H1 (cell line): ENCODE data around the gene MAOA. TPM values are rescaled to one million over a fixed set of nuclear protein-coding genes. Genes with fewer than 3 reads are reported as not detected.

ENCODE experiments used
- CTCF ChIA-PET: fragments of 300-600 bp; sonication (Branson Sonifier 250); formaldehyde crosslinking; loops from one replicate; lab custom pipeline; 2021; ENCODE audit not compliant: partially characterized antibody; lab: Charles Lee
- POLR2A ChIA-PET: fragments of 300-600 bp; sonication (Branson Sonifier 250); formaldehyde crosslinking; loops from one replicate; lab custom pipeline; 2021; ENCODE audit warnings: inconsistent platforms; ENCODE audit not compliant: partially characterized antibody; lab: Charles Lee
- DNase-seq, 2 experiments: peaks; one replicate each; pipeline versions ENCODE4 v3.0.0 to v3.0.0-alpha.2; 2010 to 2022; ENCODE audit warnings: low spot score in 2 of 2, low read depth in 1 of 2, mixed read lengths in 1 of 2
- FAIRE-seq: peaks from 2 replicates; lab custom pipeline; 2011; peaks lifted over from hg19 to GRCh38; lab: Jason Lieb, UNC
- H2AFZ ChIP-seq: 2 replicates; pipeline ENCODE4 v1.8.1; 2012; ENCODE audit warnings: low read length, inconsistent platforms
- H2AK5ac ChIP-seq: 2 replicates; pipeline ENCODE4 v1.6.1; 2013; ENCODE audit warnings: low read depth, low read length
- H2BK120ac ChIP-seq: replicated peaks from 2 replicates; pipeline ENCODE3; 2013; ENCODE audit warnings: low read depth, low read length, inconsistent platforms
- H2BK12ac ChIP-seq: 2 replicates; pipeline ENCODE4 v1.6.1; 2013; ENCODE audit warnings: low read depth, low read length
- H2BK15ac ChIP-seq: 2 replicates; pipeline ENCODE4 v1.6.1; 2013; ENCODE audit warnings: low read length
- H2BK20ac ChIP-seq: 2 replicates; pipeline ENCODE4 v1.6.1; 2013; ENCODE audit warnings: low read length
- H2BK5ac ChIP-seq: 2 replicates; pipeline ENCODE4 v1.6.1; 2013; ENCODE audit warnings: low read depth, low read length
- H3K14ac ChIP-seq: 2 replicates; pipeline ENCODE4 v1.6.1; 2013; ENCODE audit warnings: inconsistent platforms; ENCODE audit not compliant: insufficient read length
- H3K18ac ChIP-seq: 2 replicates; pipeline ENCODE4 v1.6.1; 2013; ENCODE audit warnings: low read length; ENCODE audit errors: extremely low read depth
- H3K23ac ChIP-seq: 2 replicates; pipeline ENCODE4 v1.6.1; 2013; ENCODE audit warnings: inconsistent platforms; ENCODE audit not compliant: insufficient read length
- H3K23me2 ChIP-seq: 2 replicates; pipeline ENCODE4 v1.6.1; 2013; ENCODE audit warnings: low read depth, low read length
- H3K27ac ChIP-seq: 2 replicates; pipeline ENCODE4 v1.6.1; 2011; ENCODE audit warnings: low read depth, low read length, inconsistent platforms
- H3K27me3 ChIP-seq, 4 experiments: replicated peaks in 1 of 4; 1 replicate in 1 of 4; 2 replicates in 3 of 4; pipeline versions ENCODE4 v1.6.1 to v1.8.1; 2011 to 2013; ENCODE audit warnings: low read length in 3 of 4, mild to moderate bottlenecking in 3 of 4, inconsistent platforms in 2 of 4, mixed read lengths in 2 of 4, moderate library complexity in 1 of 4; ENCODE audit not compliant: control insufficient read depth in 3 of 4, insufficient read depth in 3 of 4; ENCODE audit errors: extremely low read depth in 1 of 4
- H3K36me3 ChIP-seq, 4 experiments: 2 replicates each; pipeline versions ENCODE4 v1.6.1 to v1.8.1; 2011 to 2013; ENCODE audit warnings: mild to moderate bottlenecking in 4 of 4, low read length in 3 of 4, moderate library complexity in 2 of 4, control low read depth in 1 of 4, inconsistent platforms in 1 of 4; ENCODE audit not compliant: insufficient read depth in 4 of 4, control insufficient read depth in 2 of 4
- H3K4ac ChIP-seq: replicated peaks from 2 replicates; pipeline ENCODE3; 2013; ENCODE audit warnings: low read length, low read depth, mixed read lengths, inconsistent platforms; ENCODE audit not compliant: insufficient read length
- H3K4me1 ChIP-seq, 4 experiments: replicated peaks in 1 of 4; 1 replicate in 1 of 4; 2 replicates in 3 of 4; pipeline versions ENCODE4 v1.6.1 to v1.8.1; 2011 to 2013; ENCODE audit warnings: low read length in 3 of 4, inconsistent platforms in 2 of 4, mixed read lengths in 1 of 4; ENCODE audit not compliant: insufficient read depth in 4 of 4, control insufficient read depth in 3 of 4
- H3K4me2 ChIP-seq, 2 experiments: 2 replicates each; pipeline versions ENCODE4 v1.6.1 to v1.8.1; 2011 to 2013; ENCODE audit warnings: low read depth in 2 of 2, low read length in 2 of 2, control low read depth in 1 of 2, inconsistent platforms in 1 of 2, mild to moderate bottlenecking in 1 of 2; ENCODE audit not compliant: insufficient read depth in 1 of 2
- H3K4me3 ChIP-seq, 4 experiments: fragments of 200-600, 300-600 bp in 1 of 4; sonication (generic), shearing (Covaris generic), sonication (Bioruptor Twin) in 1 of 4; 2 replicates each; pipeline versions ENCODE4 v1.5.1 to v1.8.1; 2011 to 2016; ENCODE audit warnings: low read length in 4 of 4, low read depth in 3 of 4, control low read depth in 2 of 4, inconsistent platforms in 2 of 4, mild to moderate bottlenecking in 2 of 4, mixed read lengths in 1 of 4, moderate library complexity in 1 of 4; ENCODE audit not compliant: insufficient read depth in 2 of 4; ENCODE audit errors: extremely low read depth in 1 of 4
- H3K56ac ChIP-seq: replicated peaks from 2 replicates; pipeline ENCODE3; 2013; ENCODE audit warnings: low read depth, mild to moderate bottlenecking, mixed read lengths, low read length, inconsistent platforms; ENCODE audit not compliant: insufficient read length
- H3K79me1 ChIP-seq: 2 replicates; pipeline ENCODE4 v1.6.1; 2013; ENCODE audit warnings: low read depth, low read length, control low read depth
- H3K79me2 ChIP-seq, 2 experiments: 2 replicates each; pipeline versions ENCODE4 v1.6.1 to v1.8.1; 2012 to 2013; ENCODE audit warnings: low read length in 2 of 2, mild to moderate bottlenecking in 2 of 2, inconsistent platforms in 1 of 2; ENCODE audit not compliant: insufficient read depth in 2 of 2, control insufficient read depth in 1 of 2
- H3K9ac ChIP-seq, 4 experiments: replicated peaks in 1 of 4; 1 replicate in 1 of 4; 2 replicates in 3 of 4; pipeline versions ENCODE4 v1.6.1 to v1.8.1; 2011 to 2013; ENCODE audit warnings: low read depth in 3 of 4, low read length in 3 of 4, control low read depth in 2 of 4, mild to moderate bottlenecking in 2 of 4, moderate library complexity in 2 of 4, inconsistent platforms in 1 of 4; ENCODE audit errors: extremely low read depth in 1 of 4
- H3K9me3 ChIP-seq, 2 experiments: 2 replicates each; pipeline versions ENCODE4 v1.6.1 to v1.8.1; 2012 to 2013; ENCODE audit warnings: mild to moderate bottlenecking in 2 of 2, moderate library complexity in 2 of 2, control low read depth in 1 of 2, inconsistent platforms in 1 of 2, low read depth in 1 of 2, low read length in 1 of 2, mixed read lengths in 1 of 2; ENCODE audit not compliant: insufficient read depth in 2 of 2
- H4K20me1 ChIP-seq, 2 experiments: replicated peaks in 1 of 2; 2 replicates each; pipeline versions ENCODE3 to v1.8.1; 2011 to 2013; ENCODE audit warnings: inconsistent platforms in 2 of 2, low read length in 2 of 2, mild to moderate bottlenecking in 1 of 2; ENCODE audit not compliant: insufficient read depth in 2 of 2, control insufficient read depth in 1 of 2
- H4K5ac ChIP-seq: 2 replicates; pipeline ENCODE4 v1.6.1; 2013; ENCODE audit warnings: low read length, low read depth, mixed read lengths, inconsistent platforms; ENCODE audit not compliant: insufficient read length
- H4K8ac ChIP-seq: 2 replicates; pipeline ENCODE4 v1.8.0; 2013; ENCODE audit warnings: mild to moderate bottlenecking, moderate library complexity, low read length, inconsistent platforms; ENCODE audit not compliant: insufficient read depth; ENCODE audit errors: extremely low read depth
- H4K91ac ChIP-seq: replicated peaks from 2 replicates; pipeline ENCODE3; 2013; ENCODE audit warnings: low read length, mixed read lengths, inconsistent platforms; ENCODE audit not compliant: insufficient read length
- CBX8 ChIP-seq: fragments of 300-800, 300-1000 bp; sonication (generic); IDR thresholded peaks from 2 replicates; pipeline ENCODE4 v1.7.1; 2016; ENCODE audit warnings: low read depth, low read length, borderline replicate concordance
- CHD1 ChIP-seq: IDR thresholded peaks from 2 replicates; pipeline ENCODE4 v1.6.1; 2012; ENCODE audit warnings: low read depth, low read length, improper control_type of control experiment
- CTBP2 ChIP-seq: IDR thresholded peaks from 2 replicates; pipeline ENCODE4 v1.7.0; 2011; ENCODE audit warnings: borderline replicate concordance, mild to moderate bottlenecking, moderate library complexity, mixed read lengths, low read length; ENCODE audit not compliant: insufficient read depth, insufficient read length
- FOSL1 ChIP-seq: IDR thresholded peaks from 2 replicates; pipeline ENCODE4 v1.6.1; 2011; ENCODE audit warnings: mild to moderate bottlenecking, low read depth, low read length, moderate library complexity; ENCODE audit not compliant: insufficient read depth
- GABPA ChIP-seq: IDR thresholded peaks from 2 replicates; pipeline ENCODE4 v1.6.1; 2011; ENCODE audit warnings: mild to moderate bottlenecking, low read length, moderate library complexity, borderline replicate concordance; ENCODE audit not compliant: insufficient read depth
- KDM5A ChIP-seq: fragments of 200-600 bp; IDR thresholded peaks from 2 replicates; pipeline ENCODE4 v1.7.1; 2012; ENCODE audit warnings: mild to moderate bottlenecking, low read length, inconsistent platforms, mixed read lengths
- NANOG ChIP-seq: IDR thresholded peaks from 2 replicates; pipeline ENCODE4 v1.6.1; 2011; ENCODE audit warnings: low read length, low read depth, mild to moderate bottlenecking, inconsistent platforms; ENCODE audit not compliant: insufficient read depth, poor library complexity, severe bottlenecking
- POU5F1 ChIP-seq: IDR thresholded peaks from 2 replicates; pipeline ENCODE4 v1.6.1; 2011; ENCODE audit warnings: low read depth, mild to moderate bottlenecking, low read length, moderate library complexity
- SRF ChIP-seq: IDR thresholded peaks from 2 replicates; pipeline ENCODE4 v1.6.1; 2011; ENCODE audit warnings: mild to moderate bottlenecking, low read depth, low read length, moderate library complexity
- YY1 ChIP-seq: IDR thresholded peaks from 2 replicates; pipeline ENCODE4 v1.6.1; 2011; ENCODE audit warnings: low read depth, mild to moderate bottlenecking, low read length
- WGBS, 2 experiments: shearing (Covaris generic) in 1 of 2; methylation state at CpG; one replicate each; pipeline versions ENCODE4 v1.1.6 to v1.1.7; 2013 to 2015; ENCODE audit warnings: low lambda C conversion rate in 2 of 2, mixed read lengths in 2 of 2, inconsistent platforms in 1 of 2, low coverage in 1 of 2, missing lambda C conversion rate in 1 of 2; ENCODE audit not compliant: insufficient replicate concordance in 2 of 2, insufficient coverage in 1 of 2, insufficient read length in 1 of 2; ENCODE audit errors: extremely low coverage in 1 of 2, missing lambda C conversion rate in 1 of 2; 5-methylcytosine and 5-hydroxymethylcytosine counted together
- polyA plus RNA-seq, 7 experiments: library from polyadenylated mRNA; depleted of rRNA in 3 of 7; stranded (reverse) in 5 of 7; unstranded in 2 of 7; fragments of >200 nt in 5 of 7; fragments of 200-250 nt in 2 of 7; gene quantifications; 1 replicate in 5 of 7; 2 replicates in 1 of 7; 4 replicates in 1 of 7; pipeline versions ENCODE4 v1.2.1 to v1.2.3, GENCODE V29; 2011 to 2013; ENCODE audit warnings: missing spikeins in 2 of 7, mixed read lengths in 2 of 7
- total RNA-seq: library from RNA; stranded (reverse); fragmentation: NEBNext Ultra II Directional; extraction: Animal tissue kit (Norgen Biotek cat#: 25700); gene quantifications from 2 replicates; pipeline ENCODE4 v1.2.1, GENCODE V29; 2021
- TF ChIP-seq, protein P1 (sequence below): IDR thresholded peaks from 2 replicates; pipeline ENCODE4 v1.6.1; 2012; ENCODE audit warnings: inconsistent platforms
- TF ChIP-seq, protein P2 (sequence below), 3 experiments: IDR thresholded peaks; 1 replicate in 2 of 3; 2 replicates in 1 of 3; pipeline versions ENCODE4 v1.5.1 to v1.6.1; 2011; ENCODE audit warnings: low read length in 3 of 3, mild to moderate bottlenecking in 3 of 3, inconsistent platforms in 2 of 3, low read depth in 1 of 3, moderate library complexity in 1 of 3; ENCODE audit not compliant: insufficient read depth in 1 of 3; ENCODE audit errors: control extremely low read depth in 1 of 3

MAOA gene
- total and polyA plus RNA-seq, 2 of the 8 experiments (the other 6 are each of a cell fraction or from before 2014, with no cell fraction given), result 2.6 to 8.2 TPM

GRCh38 chrX:43716696-43717095 is 60.6 kb downstream of the MAOA start:
- Histone ChIP-seq H4K5ac (no peak overlapping the region), H2BK5ac (no peak overlapping the region), H3K4me3 (no peak overlapping the region), H2AFZ (no peak overlapping the region), H3K27ac (no peak overlapping the region), H3K4ac (no peak overlapping the region), H3K4me2 (no peak overlapping the region), H3K23ac (no peak overlapping the region), H3K79me1 (no peaks in the 10 kb centered on the region), H2AK5ac (no peak overlapping the region), H3K56ac (no peak overlapping the region), H3K9me3 (no peaks in the 10 kb centered on the region), H4K8ac (no peak overlapping the region), H3K18ac (no peak overlapping the region), H2BK120ac (no peak overlapping the region), H2BK12ac (no peak overlapping the region), H4K91ac (no peak overlapping the region), H3K36me3 (no peaks in the 10 kb centered on the region), H3K9ac (no peak overlapping the region), H3K14ac (no peak overlapping the region), H3K79me2 (no peaks in the 10 kb centered on the region), H2BK20ac (no peak overlapping the region), H2BK15ac (no peak overlapping the region), H4K20me1 (no peaks in the 10 kb centered on the region), H3K27me3 (no peaks in the 10 kb centered on the region), H3K4me1 (no peaks in the 10 kb centered on the region), H3K23me2 (no peaks in the 10 kb centered on the region)
- 100% methylated on average over 1 of the region's 1 CpG; no CpG with 5 or more reads in 1 of the 2 experiments for WGBS, 2 experiments
- DNase-seq (no peak), FAIRE-seq (no peak)
- POLR2A ChIA-PET, result no interaction called here
- CTCF ChIA-PET, result no interaction called here
- TF ChIP-seq, protein P1, sequence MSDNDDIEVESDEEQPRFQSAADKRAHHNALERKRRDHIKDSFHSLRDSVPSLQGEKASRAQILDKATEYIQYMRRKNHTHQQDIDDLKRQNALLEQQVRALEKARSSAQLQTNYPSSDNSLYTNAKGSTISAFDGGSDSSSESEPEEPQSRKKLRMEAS, result no peak
- no peak for TF ChIP-seq KDM5A
- TF ChIP-seq, protein P2, sequence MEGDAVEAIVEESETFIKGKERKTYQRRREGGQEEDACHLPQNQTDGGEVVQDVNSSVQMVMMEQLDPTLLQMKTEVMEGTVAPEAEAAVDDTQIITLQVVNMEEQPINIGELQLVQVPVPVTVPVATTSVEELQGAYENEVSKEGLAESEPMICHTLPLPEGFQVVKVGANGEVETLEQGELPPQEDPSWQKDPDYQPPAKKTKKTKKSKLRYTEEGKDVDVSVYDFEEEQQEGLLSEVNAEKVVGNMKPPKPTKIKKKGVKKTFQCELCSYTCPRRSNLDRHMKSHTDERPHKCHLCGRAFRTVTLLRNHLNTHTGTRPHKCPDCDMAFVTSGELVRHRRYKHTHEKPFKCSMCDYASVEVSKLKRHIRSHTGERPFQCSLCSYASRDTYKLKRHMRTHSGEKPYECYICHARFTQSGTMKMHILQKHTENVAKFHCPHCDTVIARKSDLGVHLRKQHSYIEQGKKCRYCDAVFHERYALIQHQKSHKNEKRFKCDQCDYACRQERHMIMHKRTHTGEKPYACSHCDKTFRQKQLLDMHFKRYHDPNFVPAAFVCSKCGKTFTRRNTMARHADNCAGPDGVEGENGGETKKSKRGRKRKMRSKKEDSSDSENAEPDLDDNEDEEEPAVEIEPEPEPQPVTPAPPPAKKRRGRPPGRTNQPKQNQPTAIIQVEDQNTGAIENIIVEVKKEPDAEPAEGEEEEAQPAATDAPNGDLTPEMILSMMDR (IDR thresholded peaks at IDR 0.05; ENCODE audit: control extremely low read depth in 1 of 3, insufficient read depth in 1 of 3, low read depth in 1 of 3, low read length in 3 of 3), result no peak
- TF ChIP-seq POU5F1, result no peak
- no peak for TF ChIP-seq CBX8
- TF ChIP-seq YY1, result no peak
- no peak for TF ChIP-seq SRF
- no peak for TF ChIP-seq GABPA
- no peak for TF ChIP-seq FOSL1
- no peak for TF ChIP-seq CTBP2
- TF ChIP-seq NANOG, result no peak
- TF ChIP-seq CHD1, result no peak
